NT2/D1 (cell line): ENCODE data around the gene WNT3A.
"Not testable (repeated sequence)": the region's sequence is repeated elsewhere in the genome, so short reads cannot be mapped to it uniquely, and the experiment has no call there.

ENCODE experiments used
- SUZ12 ChIP-seq: IDR thresholded peaks from 2 replicates; pipeline ENCODE4 v1.6.1; 2011; ENCODE audit not compliant: insufficient read length, insufficient read depth; ENCODE audit errors: extremely low read depth
- YY1 ChIP-seq: IDR thresholded peaks from 2 replicates; pipeline ENCODE4 v1.6.1; 2011; ENCODE audit not compliant: insufficient read length, insufficient read depth
- ZNF274 ChIP-seq: IDR thresholded peaks from 2 replicates; pipeline ENCODE4 v1.6.1; 2011; ENCODE audit warnings: mild to moderate bottlenecking, low read depth, low read length

GRCh38 chr1:227966733-227967132 lies 40.1 kb upstream of the WNT3A start:
- not testable (repeated sequence) for TF ChIP-seq ZNF274, SUZ12, YY1
